Upper lobe of right lung (tissue), 1 donor: ENCODE data around the gene TSPO. TPM values are rescaled to one million over a fixed set of nuclear protein-coding genes. Genes with fewer than 3 reads are reported as not detected.

Experiments
- ATAC-seq: fragments of 200-7000 bp; cut with Tn5 transposase; one replicate; pipeline ENCODE4 v1.9.1; 2020; ENCODE audit warnings: mild to moderate bottlenecking, moderate library complexity
- DNase-seq: peaks from one replicate; pipeline ENCODE4 v3.0.0-alpha.2; 2020
- H3K27ac ChIP-seq: fragments of 200-600 bp; one replicate; pipeline ENCODE4 v1.8.0; 2022
- H3K27me3 ChIP-seq: fragments of 200-600 bp; one replicate; pipeline ENCODE4 v1.8.0; 2022; ENCODE audit warnings: mild to moderate bottlenecking
- H3K36me3 ChIP-seq: fragments of 200-600 bp; one replicate; pipeline ENCODE4 v1.8.0; 2022
- H3K4me1 ChIP-seq: fragments of 200-600 bp; one replicate; pipeline ENCODE4 v1.8.0; 2022
- H3K4me3 ChIP-seq: fragments of 200-600 bp; one replicate; pipeline ENCODE4 v1.8.0; 2022; ENCODE audit warnings: mild to moderate bottlenecking
- H3K9me3 ChIP-seq: fragments of 200-600 bp; one replicate; pipeline ENCODE4 v1.8.0; 2022
- intact Hi-C: fragments of 100-400 bp; cut with DNase I; formaldehyde crosslinking; loops from one replicate; pipeline ENCODE4 v1.11.0; 2022
- total RNA-seq: library from RNA; stranded (reverse); fragmentation: NEBNext Ultra II Directional; extraction: Animal tissue kit (Norgen Biotek cat#: 25700); gene quantifications from one replicate; pipeline ENCODE4 v1.2.1, GENCODE V29; 2021
- TF ChIP-seq, protein P1 (sequence below): fragments of 200-600 bp; IDR thresholded peaks from one replicate; pipeline ENCODE4 v1.8.0; 2022; ENCODE audit warnings: antibody characterized with exemption
- donor health status: DM: no; HTN: yes; CAD: no; lungs with severe emphysema.

Gene TSPO
- total RNA-seq, 1 donor from 2014 or later = 185 TPM

- no peaks in the 10 kb centered on the region for H3K9me3 ChIP-seq
- H3K27me3 ChIP-seq = no peaks in the 10 kb centered on the region
- H3K4me1 ChIP-seq = peaks cover 11% of the 10 kb centered on the region
- H3K27ac ChIP-seq = peak overlapping the region; percentile 90
- H3K36me3 ChIP-seq = no peaks in the 10 kb centered on the region
- intact Hi-C loops = no loop called here
- ATAC-seq = peak; percentile 81
- peak; percentile 92 for DNase-seq
- peak overlapping the region; percentile 96 for H3K4me3 ChIP-seq
- TF ChIP-seq, protein P1, sequence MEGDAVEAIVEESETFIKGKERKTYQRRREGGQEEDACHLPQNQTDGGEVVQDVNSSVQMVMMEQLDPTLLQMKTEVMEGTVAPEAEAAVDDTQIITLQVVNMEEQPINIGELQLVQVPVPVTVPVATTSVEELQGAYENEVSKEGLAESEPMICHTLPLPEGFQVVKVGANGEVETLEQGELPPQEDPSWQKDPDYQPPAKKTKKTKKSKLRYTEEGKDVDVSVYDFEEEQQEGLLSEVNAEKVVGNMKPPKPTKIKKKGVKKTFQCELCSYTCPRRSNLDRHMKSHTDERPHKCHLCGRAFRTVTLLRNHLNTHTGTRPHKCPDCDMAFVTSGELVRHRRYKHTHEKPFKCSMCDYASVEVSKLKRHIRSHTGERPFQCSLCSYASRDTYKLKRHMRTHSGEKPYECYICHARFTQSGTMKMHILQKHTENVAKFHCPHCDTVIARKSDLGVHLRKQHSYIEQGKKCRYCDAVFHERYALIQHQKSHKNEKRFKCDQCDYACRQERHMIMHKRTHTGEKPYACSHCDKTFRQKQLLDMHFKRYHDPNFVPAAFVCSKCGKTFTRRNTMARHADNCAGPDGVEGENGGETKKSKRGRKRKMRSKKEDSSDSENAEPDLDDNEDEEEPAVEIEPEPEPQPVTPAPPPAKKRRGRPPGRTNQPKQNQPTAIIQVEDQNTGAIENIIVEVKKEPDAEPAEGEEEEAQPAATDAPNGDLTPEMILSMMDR = no peak
These were observed 1.2 kb downstream of the TSPO start for GRCh38 chr22:43152357-43153071.

GRCh38 chr22:43153899-43154298, 2.5 kb downstream of the TSPO start:
- no peaks in the 10 kb centered on the region for H3K36me3 ChIP-seq
- no peaks in the 10 kb centered on the region for H3K9me3 ChIP-seq
- TF ChIP-seq, protein P1 = no peak
- H3K27me3 ChIP-seq = no peaks in the 10 kb centered on the region
- DNase-seq = no peak
- H3K4me3 ChIP-seq = no peak overlapping the region
- ATAC-seq = no peak
- peak overlapping the region; percentile 11 for H3K27ac ChIP-seq
- intact Hi-C loops = no loop called here
- peaks cover 11% of the 10 kb centered on the region for H3K4me1 ChIP-seq

GRCh38 chr22:43154887-43155536, 3.7 kb downstream of the TSPO start:
- peak; percentile 85 for DNase-seq
- Histone ChIP-seq H3K27ac (no peak overlapping the region), H3K4me1 (peaks cover 18% of the 10 kb centered on the region), H3K27me3 (no peaks in the 10 kb centered on the region), H3K9me3 (no peaks in the 10 kb centered on the region), H3K36me3 (no peaks in the 10 kb centered on the region), H3K4me3 (no peak overlapping the region)
- TF ChIP-seq, protein P1 = no peak
- intact Hi-C loops = no loop called here
- peak; percentile 42 for ATAC-seq

- intact Hi-C loops = no loop called here
- H3K4me1 ChIP-seq = peaks cover 15% of the 10 kb centered on the region
- H3K36me3 ChIP-seq = peaks cover 7% of the 10 kb centered on the region
- H3K27ac ChIP-seq = no peak overlapping the region
- no peak for DNase-seq
- no peak for ATAC-seq
- TF ChIP-seq, protein P1 = no peak
- no peaks in the 10 kb centered on the region for H3K9me3 ChIP-seq
- no peaks in the 10 kb centered on the region for H3K27me3 ChIP-seq
- H3K4me3 ChIP-seq = no peak overlapping the region
These were observed 4.4 kb downstream of the TSPO start for GRCh38 chr22:43155789-43156188.

DNA sequence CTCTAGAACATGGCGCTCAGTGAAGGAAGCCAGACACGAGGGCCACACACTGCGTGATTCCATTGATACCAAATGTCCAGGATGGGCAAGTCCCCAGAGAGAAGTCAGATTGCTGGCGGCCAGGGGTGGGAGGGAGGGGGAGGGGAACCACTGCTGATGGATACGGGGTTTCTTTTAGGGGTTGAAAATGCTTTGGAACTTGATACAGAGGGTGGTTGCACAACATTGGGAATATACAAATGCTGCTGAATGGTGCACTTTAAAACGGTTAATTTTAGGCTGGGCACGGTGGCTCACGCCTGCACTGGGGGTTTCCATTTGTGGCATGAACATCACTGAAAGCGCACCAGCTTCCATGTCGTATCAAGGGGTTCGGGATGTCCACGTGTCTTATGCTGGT, 5.1 kb downstream of the TSPO start:
- intact Hi-C loops = no loop called here
- TF ChIP-seq, protein P1 = no peak
- H3K36me3 ChIP-seq = peaks cover 13% of the 10 kb centered on the region
- H3K4me3 ChIP-seq = no peak overlapping the region
- no peaks in the 10 kb centered on the region for H3K9me3 ChIP-seq
- no peak for ATAC-seq
- H3K27me3 ChIP-seq = no peaks in the 10 kb centered on the region
- H3K27ac ChIP-seq = no peak overlapping the region
- peaks cover 12% of the 10 kb centered on the region for H3K4me1 ChIP-seq
- DNase-seq = no peak
